Sigmoid colon (tissue), 4 donors: Measurements from ENCODE around the gene CLDN10.
"Not testable (repeated sequence)": the region's sequence is repeated elsewhere in the genome, so short reads cannot be mapped to it uniquely, and the experiment has no call there.

Experiments used
- EP300 ChIP-seq, 4 donors: sonication (generic); formaldehyde crosslinking; IDR thresholded peaks; one replicate each; pipeline ENCODE4 v1.6.1; 2017; ENCODE audit warnings: antibody characterized with exemption in 4 of 4
- POLR2A ChIP-seq, 2 donors: fragments of 450-650 bp; IDR thresholded peaks; one replicate each; pipeline ENCODE4 v1.6.1; 2016; ENCODE audit warnings: antibody characterized with exemption in 2 of 2, mild to moderate bottlenecking in 2 of 2, moderate library complexity in 2 of 2
- POLR2AphosphoS5 ChIP-seq, 4 donors: sonication (generic); formaldehyde crosslinking; IDR thresholded peaks; one replicate each; pipeline ENCODE4 v1.6.1; 2017; ENCODE audit warnings: antibody characterized with exemption in 4 of 4
- TF ChIP-seq, protein P1 (sequence below), 4 experiments: fragments of 450-650 bp in 3 of 4; fragments of 200-600 bp in 1 of 4; IDR thresholded peaks; one replicate each; pipeline ENCODE4 v1.5.1; 2016 to 2019; ENCODE audit warnings: antibody characterized with exemption in 4 of 4, mild to moderate bottlenecking in 3 of 4, moderate library complexity in 2 of 4

DNA sequence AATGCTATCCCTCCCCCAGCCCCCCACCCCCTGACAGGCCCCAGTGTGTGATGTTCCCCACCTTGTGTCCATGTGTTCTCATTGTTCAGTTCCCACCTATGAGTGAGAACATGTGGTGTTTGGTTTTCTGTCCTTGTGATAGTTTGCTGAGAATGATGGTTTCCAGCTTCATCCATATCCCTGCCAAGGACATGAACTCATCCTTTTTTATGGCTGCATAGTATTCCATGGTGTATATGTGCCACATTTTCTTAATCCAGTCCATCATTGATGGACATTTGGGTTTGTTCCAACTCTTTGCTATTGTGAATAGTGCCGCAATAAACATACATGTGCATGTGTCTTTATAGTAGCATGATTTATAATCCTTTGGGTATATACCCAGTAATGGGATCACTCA is 13.2 kb downstream of the CLDN10 start:
- TF ChIP-seq, protein P1, sequence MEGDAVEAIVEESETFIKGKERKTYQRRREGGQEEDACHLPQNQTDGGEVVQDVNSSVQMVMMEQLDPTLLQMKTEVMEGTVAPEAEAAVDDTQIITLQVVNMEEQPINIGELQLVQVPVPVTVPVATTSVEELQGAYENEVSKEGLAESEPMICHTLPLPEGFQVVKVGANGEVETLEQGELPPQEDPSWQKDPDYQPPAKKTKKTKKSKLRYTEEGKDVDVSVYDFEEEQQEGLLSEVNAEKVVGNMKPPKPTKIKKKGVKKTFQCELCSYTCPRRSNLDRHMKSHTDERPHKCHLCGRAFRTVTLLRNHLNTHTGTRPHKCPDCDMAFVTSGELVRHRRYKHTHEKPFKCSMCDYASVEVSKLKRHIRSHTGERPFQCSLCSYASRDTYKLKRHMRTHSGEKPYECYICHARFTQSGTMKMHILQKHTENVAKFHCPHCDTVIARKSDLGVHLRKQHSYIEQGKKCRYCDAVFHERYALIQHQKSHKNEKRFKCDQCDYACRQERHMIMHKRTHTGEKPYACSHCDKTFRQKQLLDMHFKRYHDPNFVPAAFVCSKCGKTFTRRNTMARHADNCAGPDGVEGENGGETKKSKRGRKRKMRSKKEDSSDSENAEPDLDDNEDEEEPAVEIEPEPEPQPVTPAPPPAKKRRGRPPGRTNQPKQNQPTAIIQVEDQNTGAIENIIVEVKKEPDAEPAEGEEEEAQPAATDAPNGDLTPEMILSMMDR (IDR thresholded peaks at IDR 0.05) = not testable (repeated sequence)
- TF ChIP-seq POLR2A, EP300, POLR2AphosphoS5 (IDR thresholded peaks at IDR 0.05): not testable (repeated sequence)
